Keratinocyte (primary cell): ENCODE data around the gene RAB6A. TPM values are rescaled to one million over a fixed set of nuclear protein-coding genes. Genes with fewer than 3 reads are reported as not detected.

ENCODE experiments used
- DNase-seq: peaks from one replicate; pipeline ENCODE4 v3.0.0-alpha.2; 2011; ENCODE audit warnings: low read depth, missing footprints, low spot score
- FAIRE-seq: peaks from 2 replicates; lab custom pipeline; 2011; peaks lifted over from hg19 to GRCh38; lab: Jason Lieb, UNC
- H2AFZ ChIP-seq: 2 replicates; pipeline ENCODE4 v1.6.0; 2012; ENCODE audit warnings: low read length, control low read depth, inconsistent platforms; ENCODE audit not compliant: control insufficient read depth
- H3K27ac ChIP-seq: 2 replicates; pipeline ENCODE4 v1.5.1; 2011; ENCODE audit warnings: low read length; ENCODE audit not compliant: control insufficient read depth, insufficient read depth
- H3K27me3 ChIP-seq: 3 replicates; pipeline ENCODE4 v1.6.0; 2011; ENCODE audit warnings: low read length; ENCODE audit not compliant: control insufficient read depth, insufficient read depth; ENCODE audit errors: extremely low read depth
- H3K36me3 ChIP-seq, 2 experiments: 2 replicates in 1 of 2; 3 replicates in 1 of 2; pipeline ENCODE4 v1.5.1; 2011; ENCODE audit warnings: low read length in 2 of 2, mild to moderate bottlenecking in 1 of 2; ENCODE audit not compliant: control insufficient read depth in 2 of 2, insufficient read depth in 2 of 2; ENCODE audit errors: extremely low read depth in 1 of 2
- H3K4me1 ChIP-seq: 3 replicates; pipeline ENCODE4 v1.5.1; 2011; ENCODE audit warnings: low read length; ENCODE audit not compliant: control insufficient read depth, insufficient read depth; ENCODE audit errors: extremely low read depth
- H3K4me2 ChIP-seq: 3 replicates; pipeline ENCODE4 v1.6.0; 2011; ENCODE audit warnings: low read depth, low read length; ENCODE audit not compliant: control insufficient read depth, insufficient read depth; ENCODE audit errors: extremely low read depth
- H3K4me3 ChIP-seq, 3 experiments: fragments of 200-600 bp in 1 of 3; sonication (generic) in 1 of 3; 2 replicates in 2 of 3; 3 replicates in 1 of 3; pipeline ENCODE4 v1.5.1; 2011 to 2016; ENCODE audit warnings: low read length in 3 of 3, mild to moderate bottlenecking in 3 of 3, control low read depth in 2 of 3, inconsistent platforms in 1 of 3, low read depth in 1 of 3, mixed read lengths in 1 of 3, mixed run types in 1 of 3, moderate library complexity in 1 of 3; ENCODE audit not compliant: control insufficient read depth in 2 of 3, insufficient read depth in 2 of 3; ENCODE audit errors: extremely low read depth in 1 of 3
- H3K79me2 ChIP-seq: 2 replicates; pipeline ENCODE4 v1.6.0; 2012; ENCODE audit warnings: low read length; ENCODE audit not compliant: control insufficient read depth, insufficient read depth
- H3K9ac ChIP-seq: 3 replicates; pipeline ENCODE4 v1.6.0; 2011; ENCODE audit warnings: low read length; ENCODE audit not compliant: control insufficient read depth, insufficient read depth; ENCODE audit errors: extremely low read depth
- H3K9me1 ChIP-seq: 3 replicates; pipeline ENCODE4 v1.6.0; 2011; ENCODE audit warnings: low read length; ENCODE audit not compliant: control insufficient read depth, insufficient read depth; ENCODE audit errors: extremely low read depth
- H3K9me3 ChIP-seq: 2 replicates; pipeline ENCODE4 v1.5.1; 2012; ENCODE audit warnings: low read depth, low read length; ENCODE audit not compliant: control insufficient read depth
- H4K20me1 ChIP-seq: 3 replicates; pipeline ENCODE4 v1.6.0; 2011; ENCODE audit warnings: low read length; ENCODE audit not compliant: control insufficient read depth, insufficient read depth; ENCODE audit errors: extremely low read depth
- EZH2 ChIP-seq: IDR thresholded peaks from one replicate; pipeline ENCODE4 v1.6.1; 2012; ENCODE audit warnings: inconsistent platforms, mild to moderate bottlenecking, low read length, moderate library complexity
- dilution Hi-C: fragments of 300-500 bp; cut with MboI; formaldehyde crosslinking; loops from one replicate; pipeline ENCODE4 v1.7.0; 2020; ENCODE audit warnings: low sequenced_read_pairs; ENCODE audit not compliant: extremely low pct_ligation_motif_present
- polyA plus RNA-seq, 5 experiments: library from polyadenylated mRNA; depleted of rRNA in 3 of 5; stranded (reverse) in 3 of 5; stranded (forward) in 1 of 5; unstranded in 1 of 5; fragments of >200 nt; gene quantifications; 1 replicate in 1 of 5; 2 replicates in 3 of 5; 3 replicates in 1 of 5; pipeline versions ENCODE4 v1.2.1 to v1.2.3, GENCODE V29; 2011 to 2012; ENCODE audit warnings: missing spikeins in 2 of 5, low read depth in 1 of 5, low replicate concordance in 1 of 5
- TF ChIP-seq, protein P1 (sequence below), 3 experiments: IDR thresholded peaks in 1 of 3; conservative IDR thresholded peaks in 1 of 3; optimal IDR thresholded peaks in 1 of 3; 2 replicates in 2 of 3; 3 replicates in 1 of 3; pipeline versions ENCODE3 to v1.5.1; 2011; ENCODE audit warnings: low read length in 3 of 3, mild to moderate bottlenecking in 3 of 3, moderate library complexity in 2 of 3, control low read depth in 1 of 3, inconsistent platforms in 1 of 3; ENCODE audit not compliant: insufficient read depth in 2 of 3; ENCODE audit errors: extremely low read depth in 1 of 3

The RAB6A gene
- polyA plus RNA-seq, 1 donor (not counting 4 experiments of a cell fraction or from before 2014, with no cell fraction given): 142 TPM

DNA sequence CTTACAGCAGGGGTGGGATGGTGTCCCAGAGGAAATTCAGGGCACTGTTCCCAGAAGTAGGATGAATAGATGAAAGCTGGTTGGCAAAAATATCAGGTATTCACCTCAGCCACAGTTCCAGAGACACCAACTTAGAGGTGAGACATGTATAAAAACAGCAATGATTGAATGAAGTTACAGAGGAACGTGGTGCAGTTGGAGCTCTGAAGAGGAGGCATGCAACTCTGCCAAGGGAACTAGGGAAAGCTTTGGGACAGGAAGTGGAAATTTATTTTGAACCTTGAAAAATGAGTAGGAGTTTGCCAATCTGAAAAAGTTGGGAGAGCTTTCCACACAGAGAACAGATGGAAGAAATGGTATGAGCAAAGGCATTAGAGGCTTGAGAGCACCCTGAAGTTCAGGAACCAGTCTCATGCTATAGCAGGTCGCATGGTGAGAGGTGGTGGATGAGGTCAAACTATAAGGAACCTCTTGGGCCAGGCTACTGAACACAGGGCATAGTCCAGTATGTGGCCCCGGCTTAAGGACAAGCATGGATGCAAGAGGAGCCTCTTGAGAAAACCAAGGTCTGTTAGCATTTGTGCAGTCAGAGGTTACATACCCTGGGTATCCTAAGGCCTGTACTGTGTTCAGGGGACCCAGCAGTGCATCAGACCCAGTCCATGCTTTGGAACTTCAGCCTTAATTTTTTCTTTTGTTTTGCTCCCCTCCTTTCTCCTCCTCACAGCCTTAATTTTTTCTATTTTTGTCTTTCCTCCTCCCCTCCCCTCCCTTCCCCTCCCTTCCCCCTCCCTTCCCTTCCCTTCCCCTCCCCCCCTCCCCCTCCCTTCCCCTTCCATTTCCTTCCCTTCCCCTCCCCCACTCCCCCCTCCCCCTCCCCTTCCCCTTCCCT lies 97.0 kb downstream of the RAB6A start:
- H3K27ac ChIP-seq: no peak overlapping the region
- H3K4me1 ChIP-seq: no peaks in the 10 kb centered on the region
- no peak for DNase-seq
- H2AFZ ChIP-seq: no peak overlapping the region
- TF ChIP-seq EZH2: no peak
- TF ChIP-seq, protein P1, sequence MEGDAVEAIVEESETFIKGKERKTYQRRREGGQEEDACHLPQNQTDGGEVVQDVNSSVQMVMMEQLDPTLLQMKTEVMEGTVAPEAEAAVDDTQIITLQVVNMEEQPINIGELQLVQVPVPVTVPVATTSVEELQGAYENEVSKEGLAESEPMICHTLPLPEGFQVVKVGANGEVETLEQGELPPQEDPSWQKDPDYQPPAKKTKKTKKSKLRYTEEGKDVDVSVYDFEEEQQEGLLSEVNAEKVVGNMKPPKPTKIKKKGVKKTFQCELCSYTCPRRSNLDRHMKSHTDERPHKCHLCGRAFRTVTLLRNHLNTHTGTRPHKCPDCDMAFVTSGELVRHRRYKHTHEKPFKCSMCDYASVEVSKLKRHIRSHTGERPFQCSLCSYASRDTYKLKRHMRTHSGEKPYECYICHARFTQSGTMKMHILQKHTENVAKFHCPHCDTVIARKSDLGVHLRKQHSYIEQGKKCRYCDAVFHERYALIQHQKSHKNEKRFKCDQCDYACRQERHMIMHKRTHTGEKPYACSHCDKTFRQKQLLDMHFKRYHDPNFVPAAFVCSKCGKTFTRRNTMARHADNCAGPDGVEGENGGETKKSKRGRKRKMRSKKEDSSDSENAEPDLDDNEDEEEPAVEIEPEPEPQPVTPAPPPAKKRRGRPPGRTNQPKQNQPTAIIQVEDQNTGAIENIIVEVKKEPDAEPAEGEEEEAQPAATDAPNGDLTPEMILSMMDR (optimal IDR thresholded peaks at IDR 0.05 in 1 of 3, IDR thresholded peaks at IDR 0.05 in 1 of 3, conservative IDR thresholded peaks at IDR 0.05 in 1 of 3; ENCODE audit: extremely low read depth in 1 of 3, insufficient read depth in 2 of 3, low read length in 3 of 3): no peak
- H3K4me3 ChIP-seq: no peak overlapping the region
- H3K9ac ChIP-seq: no peak overlapping the region
- H3K27me3 ChIP-seq: peaks cover 2% of the 10 kb centered on the region
- H4K20me1 ChIP-seq: no peaks in the 10 kb centered on the region
- FAIRE-seq: no peak
- H3K9me1 ChIP-seq: no peaks in the 10 kb centered on the region
- no peaks in the 10 kb centered on the region for H3K9me3 ChIP-seq
- no peaks in the 10 kb centered on the region for H3K36me3 ChIP-seq
- no peaks in the 10 kb centered on the region for H3K79me2 ChIP-seq
- dilution Hi-C loops: no loop called here
- no peak overlapping the region for H3K4me2 ChIP-seq

DNA sequence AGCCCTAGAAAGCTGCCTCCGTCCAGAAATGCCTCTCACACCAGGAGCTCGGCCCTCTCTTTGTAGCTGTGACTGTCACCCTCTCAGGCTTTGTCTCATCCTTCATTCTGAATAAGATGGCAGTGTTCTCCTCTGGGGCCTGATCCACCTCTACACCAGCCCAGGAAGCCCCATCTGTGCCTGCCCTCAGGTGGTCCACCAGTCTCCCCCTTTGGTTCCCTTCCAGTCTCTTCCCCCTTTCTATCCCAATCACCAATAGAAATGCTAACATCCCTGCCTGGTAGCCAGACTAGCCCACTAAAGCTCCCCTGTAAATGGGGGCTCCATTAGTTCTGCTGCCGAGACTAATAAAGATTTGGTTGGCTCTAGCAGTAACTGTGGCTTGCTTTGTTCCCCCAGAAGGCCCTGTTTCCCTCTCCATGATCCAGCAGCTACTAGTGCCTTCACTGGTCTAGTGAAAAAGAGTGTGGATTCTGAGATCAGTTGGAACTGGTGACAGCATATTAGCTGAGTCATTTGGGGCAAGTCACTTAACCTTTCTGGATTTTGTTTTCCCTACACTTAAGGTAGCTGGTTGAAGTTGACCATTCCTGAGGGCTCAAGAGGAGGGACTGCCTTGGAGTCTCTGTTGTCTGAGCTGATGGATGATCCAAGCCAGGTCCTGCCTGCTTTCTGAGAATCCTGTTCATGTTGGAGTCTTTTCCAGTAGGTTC lies 98.3 kb downstream of the RAB6A start:
- no peak for FAIRE-seq
- no peak for DNase-seq
- dilution Hi-C loops: no loop called here
- Histone ChIP-seq H3K79me2 (no peaks in the 10 kb centered on the region), H3K9me1 (no peaks in the 10 kb centered on the region), H3K36me3 (no peaks in the 10 kb centered on the region), H2AFZ (no peak overlapping the region), H3K9me3 (no peaks in the 10 kb centered on the region), H3K9ac (no peak overlapping the region), H3K4me3 (no peak overlapping the region), H3K4me1 (no peaks in the 10 kb centered on the region), H3K27me3 (peaks cover 2% of the 10 kb centered on the region), H3K27ac (no peak overlapping the region), H3K4me2 (no peak overlapping the region), H4K20me1 (no peaks in the 10 kb centered on the region)
- TF ChIP-seq, protein P1 (optimal IDR thresholded peaks at IDR 0.05 in 1 of 3, IDR thresholded peaks at IDR 0.05 in 1 of 3, conservative IDR thresholded peaks at IDR 0.05 in 1 of 3; ENCODE audit: extremely low read depth in 1 of 3, insufficient read depth in 2 of 3, low read length in 3 of 3): no peak
- no peak for TF ChIP-seq EZH2
